H9 (cell line): ENCODE data around the gene TMEM187. TPM values are rescaled to one million over a fixed set of nuclear protein-coding genes. Genes with fewer than 3 reads are reported as not detected.
A peak's percentile ranks its signal among the peaks of the same experiment; 100 is the strongest.
"Not testable (repeated sequence)": the region's sequence is repeated elsewhere in the genome, so short reads cannot be mapped to it uniquely, and the experiment has no call there.

Experiments used
- DNase-seq: peaks from one replicate; pipeline ENCODE4 v3.0.0-alpha.2; 2017
- H2AFZ ChIP-seq: one replicate; pipeline ENCODE4 v1.6.1; 2013; ENCODE audit warnings: mild to moderate bottlenecking, low read length, control low read depth, moderate library complexity
- H2AK5ac ChIP-seq: 2 replicates; pipeline ENCODE4 v1.6.1; 2013; ENCODE audit warnings: low read length, control low read depth, mixed read lengths; ENCODE audit not compliant: insufficient read length
- H2BK120ac ChIP-seq: one replicate; pipeline ENCODE4 v1.6.1; 2013; ENCODE audit warnings: low read depth, mild to moderate bottlenecking, low read length, control low read depth, inconsistent platforms; ENCODE audit not compliant: poor library complexity, severe bottlenecking
- H2BK12ac ChIP-seq: 2 replicates; pipeline ENCODE4 v1.6.1; 2013; ENCODE audit warnings: low read length, control low read depth, mixed read lengths, low read depth; ENCODE audit not compliant: insufficient read length
- H2BK15ac ChIP-seq: 2 replicates; pipeline ENCODE4 v1.6.1; 2013; ENCODE audit warnings: low read depth, low read length, control low read depth
- H2BK20ac ChIP-seq: one replicate; pipeline ENCODE4 v1.6.1; 2013; ENCODE audit warnings: low read depth, mild to moderate bottlenecking, low read length, control low read depth, inconsistent platforms; ENCODE audit not compliant: poor library complexity, severe bottlenecking
- H2BK5ac ChIP-seq: 2 replicates; pipeline ENCODE4 v1.6.1; 2013; ENCODE audit warnings: low read length, control low read depth, mixed read lengths; ENCODE audit not compliant: insufficient read length
- H3K14ac ChIP-seq: 2 replicates; pipeline ENCODE4 v1.6.1; 2013; ENCODE audit warnings: low read length, control low read depth; ENCODE audit not compliant: insufficient read depth
- H3K18ac ChIP-seq: 2 replicates; pipeline ENCODE4 v1.6.1; 2013; ENCODE audit warnings: low read depth, mild to moderate bottlenecking, mixed read lengths, low read length, control low read depth; ENCODE audit not compliant: insufficient read length
- H3K23ac ChIP-seq: 2 replicates; pipeline ENCODE4 v1.6.1; 2013; ENCODE audit warnings: low read length, control low read depth, mixed read lengths, low read depth; ENCODE audit not compliant: insufficient read length
- H3K23me2 ChIP-seq: 2 replicates; pipeline ENCODE4 v1.6.1; 2013; ENCODE audit warnings: low read depth, mild to moderate bottlenecking, mixed read lengths, low read length, control low read depth; ENCODE audit not compliant: insufficient read length, poor library complexity, severe bottlenecking
- H3K27ac ChIP-seq: 2 replicates; pipeline ENCODE4 v1.5.1; 2013; ENCODE audit warnings: low read length, control low read depth, mixed read lengths, low read depth; ENCODE audit not compliant: insufficient read length
- H3K27me3 ChIP-seq: 2 replicates; pipeline ENCODE4 v1.6.1; 2013; ENCODE audit warnings: low read length, control low read depth, inconsistent platforms; ENCODE audit not compliant: insufficient read depth
- H3K4ac ChIP-seq: 2 replicates; pipeline ENCODE4 v1.6.1; 2013; ENCODE audit warnings: low read depth, mild to moderate bottlenecking, control low read depth, inconsistent platforms, low read length, moderate library complexity
- H3K4me1 ChIP-seq: 2 replicates; pipeline ENCODE4 v1.6.1; 2013; ENCODE audit warnings: low read length, control low read depth, inconsistent platforms; ENCODE audit not compliant: insufficient read depth
- H3K4me2 ChIP-seq: 2 replicates; pipeline ENCODE4 v1.6.1; 2013; ENCODE audit warnings: low read length, control low read depth, mixed read lengths; ENCODE audit not compliant: insufficient read length, insufficient read depth
- H3K56ac ChIP-seq: 2 replicates; pipeline ENCODE4 v1.6.1; 2013; ENCODE audit warnings: low read depth, mild to moderate bottlenecking, mixed read lengths, low read length, control low read depth; ENCODE audit not compliant: insufficient read length
- H3K79me1 ChIP-seq: 2 replicates; pipeline ENCODE4 v1.6.1; 2013; ENCODE audit warnings: low read depth, mild to moderate bottlenecking, moderate library complexity, low read length, control low read depth, inconsistent platforms; ENCODE audit not compliant: insufficient read depth, poor library complexity, severe bottlenecking
- H3K79me2 ChIP-seq: 2 replicates; pipeline ENCODE4 v1.6.1; 2013; ENCODE audit warnings: low read length, control low read depth, inconsistent platforms; ENCODE audit not compliant: insufficient read depth
- H3K9ac ChIP-seq: 2 replicates; pipeline ENCODE4 v1.6.1; 2013; ENCODE audit warnings: low read length, control low read depth, mixed read lengths; ENCODE audit not compliant: insufficient read length; ENCODE audit errors: extremely low read depth
- H3K9me3 ChIP-seq: one replicate; pipeline ENCODE4 v1.6.1; 2013; ENCODE audit warnings: low read depth, low read length, inconsistent platforms; ENCODE audit not compliant: control insufficient read depth
- H3T11ph ChIP-seq: one replicate; pipeline ENCODE4 v1.6.1; 2013; ENCODE audit warnings: mild to moderate bottlenecking, low read length, control low read depth, inconsistent platforms
- H4K20me1 ChIP-seq: one replicate; pipeline ENCODE4 v1.6.1; 2013; ENCODE audit not compliant: control insufficient read depth, insufficient read length, insufficient read depth
- H4K5ac ChIP-seq: 2 replicates; pipeline ENCODE4 v1.6.1; 2013; ENCODE audit warnings: low read depth, mild to moderate bottlenecking, mixed read lengths, low read length, control low read depth; ENCODE audit not compliant: insufficient read length
- H4K8ac ChIP-seq: replicated peaks from 2 replicates; pipeline ENCODE4 v1.6.1; 2013; ENCODE audit warnings: low read length, control low read depth, mixed read lengths, low read depth; ENCODE audit not compliant: insufficient read length
- H4K91ac ChIP-seq: 2 replicates; pipeline ENCODE4 v1.6.1; 2013; ENCODE audit warnings: low read depth, mild to moderate bottlenecking, moderate library complexity, mixed read lengths, low read length, control low read depth; ENCODE audit not compliant: insufficient read length
- H3K27ac Mint-ChIP-seq, 3 experiments: 2 replicates in 2 of 3; 3 replicates in 1 of 3; pipeline ENCODE4 v1.8.0; 2020 to 2021; ENCODE audit warnings: mixed read lengths in 3 of 3, mild to moderate bottlenecking in 1 of 3, moderate library complexity in 1 of 3
- H3K27me3 Mint-ChIP-seq: 2 replicates; pipeline ENCODE4 v1.8.0; 2021; ENCODE audit warnings: low read depth, mild to moderate bottlenecking, moderate library complexity, mixed read lengths
- H3K36me3 Mint-ChIP-seq, 3 experiments: 2 replicates in 2 of 3; 3 replicates in 1 of 3; pipeline ENCODE4 v1.8.0; 2020 to 2021; ENCODE audit warnings: low read depth in 3 of 3, mixed read lengths in 3 of 3; ENCODE audit not compliant: insufficient read depth in 1 of 3
- H3K4me1 Mint-ChIP-seq, 2 experiments: 2 replicates each; pipeline ENCODE4 v1.8.0; 2020; ENCODE audit warnings: mixed read lengths in 2 of 2
- H3K4me3 Mint-ChIP-seq, 2 experiments: 2 replicates in 1 of 2; 3 replicates in 1 of 2; pipeline ENCODE4 v1.8.0; 2020 to 2021; ENCODE audit warnings: mild to moderate bottlenecking in 2 of 2, mixed read lengths in 2 of 2, moderate library complexity in 1 of 2
- H3K9me3 Mint-ChIP-seq, 2 experiments: 2 replicates in 1 of 2; 3 replicates in 1 of 2; pipeline ENCODE4 v1.8.0; 2020; ENCODE audit warnings: mild to moderate bottlenecking in 2 of 2, mixed read lengths in 2 of 2, moderate library complexity in 1 of 2
- CTCF ChIP-seq: fragments of 200-600 bp; sonication (generic); conservative IDR thresholded peaks from 3 replicates; pipeline ENCODE4 v1.8.0; 2021; ENCODE audit warnings: antibody characterized with exemption, mild to moderate bottlenecking
- WGBS: extraction: QIAGEN DNeasy Blood & Tissue Kit; methylation state at CpG from one replicate; pipeline ENCODE4 v1.1.7; 2013; ENCODE audit warnings: missing lambda C conversion rate, low lambda C conversion rate, mixed read lengths; ENCODE audit not compliant: insufficient read length; ENCODE audit errors: extremely low coverage; 5-methylcytosine and 5-hydroxymethylcytosine counted together
- total RNA-seq: library from RNA; stranded (reverse); gene quantifications from 2 replicates; pipeline ENCODE4 v1.2.1, GENCODE V29; 2021

Gene TMEM187
- total RNA-seq, 1 experiment from 2014 or later, result 2.7 TPM

- H2BK5ac ChIP-seq, result no peak overlapping the region
- DNase-seq, result no peak
- no peak overlapping the region for H3K14ac ChIP-seq
- no peak overlapping the region for H2AFZ ChIP-seq
- H3K23me2 ChIP-seq, result peaks cover 8% of the 10 kb centered on the region
- Mint-ChIP-seq H3K4me1 (peaks cover 13 to 15% of the 10 kb centered on the region in 2 experiments), H3K9me3 (peaks cover 4 to 11% of the 10 kb centered on the region in 2 experiments; a peak in 4 of 5 replicates), H3K4me3 (peak overlapping the region in 1 of 2 experiments; percentile 94; a peak in 3 of 5 replicates), H3K27me3 (no peaks in the 10 kb centered on the region), H3K27ac (peak overlapping the region in 1 of 3 experiments; percentile 79; a peak in 1 of 7 replicates), H3K36me3 (peaks cover 3 to 4% (median 4%) of the 10 kb centered on the region in 3 experiments; a peak in 6 of 7 replicates)
- no peaks in the 10 kb centered on the region for H3K9me3 ChIP-seq
- TF ChIP-seq CTCF, result no peak
- no peaks in the 10 kb centered on the region for H4K20me1 ChIP-seq
- H3K56ac ChIP-seq, result no peak overlapping the region
- no peak overlapping the region for H3K27ac ChIP-seq
- no peaks in the 10 kb centered on the region for H3K4me1 ChIP-seq
- no peaks in the 10 kb centered on the region for H3K27me3 ChIP-seq
- no CpG with 5 or more reads among the region's 3 CpGs for WGBS
- H3K9ac ChIP-seq, result no peak overlapping the region
- no peak overlapping the region for H2BK120ac ChIP-seq
- no peak overlapping the region for H2BK20ac ChIP-seq
- no peak overlapping the region for H3K4ac ChIP-seq
- no peak overlapping the region for H4K8ac ChIP-seq
- H3K23ac ChIP-seq, result no peak overlapping the region
- H3K79me1 ChIP-seq, result no peaks in the 10 kb centered on the region
- no peak overlapping the region for H3T11ph ChIP-seq
- no peaks in the 10 kb centered on the region; the same call in 1 of the 2 replicates for H3K79me2 ChIP-seq
- no peak overlapping the region for H2AK5ac ChIP-seq
- H2BK15ac ChIP-seq, result no peak overlapping the region
- no peak overlapping the region for H3K18ac ChIP-seq
- no peak overlapping the region for H3K4me2 ChIP-seq
- H4K91ac ChIP-seq, result no peak overlapping the region
- no peak overlapping the region for H2BK12ac ChIP-seq
- no peak overlapping the region for H4K5ac ChIP-seq
Observed at GRCh38 chrX:153974726-153975286, 2.3 kb downstream of the TMEM187 start.

GRCh38 chrX:153980394-153980793, 7.8 kb downstream of the TMEM187 start:
- H2BK5ac ChIP-seq, H4K8ac ChIP-seq, H3K4ac ChIP-seq, H3K4me2 ChIP-seq, H3K9ac ChIP-seq, H2BK15ac ChIP-seq, H3K14ac ChIP-seq, H2BK120ac ChIP-seq, H3T11ph ChIP-seq, H4K91ac ChIP-seq, H3K18ac ChIP-seq, H3K56ac ChIP-seq, H3K27ac ChIP-seq, H3K79me1 ChIP-seq, H2BK20ac ChIP-seq, H2AFZ ChIP-seq, H3K27me3 ChIP-seq, H3K23ac ChIP-seq, H2AK5ac ChIP-seq, H3K27ac Mint-ChIP-seq, H3K27me3 Mint-ChIP-seq, H3K79me2 ChIP-seq, DNase-seq, H3K4me1 ChIP-seq, H2BK12ac ChIP-seq, H3K23me2 ChIP-seq, H4K20me1 ChIP-seq, H4K5ac ChIP-seq, H3K4me3 Mint-ChIP-seq: not testable (repeated sequence)
- H3K36me3 Mint-ChIP-seq, result peaks cover 7 to 11% (median 10%) of the 10 kb centered on the region in 3 experiments; a peak in 6 of 7 replicates
- H3K4me1 Mint-ChIP-seq, result peaks cover 0 to 10% of the 10 kb centered on the region in 2 experiments; a peak in 2 of 4 replicates
- no CpG with 5 or more reads among the region's 10 CpGs for WGBS
- H3K9me3 ChIP-seq, result peaks cover 12% of the 10 kb centered on the region
- peaks cover 34 to 49% of the 10 kb centered on the region in 2 experiments for H3K9me3 Mint-ChIP-seq
